HCT116 (cell line): Measurements from ENCODE around the gene PFKFB3. TPM values are rescaled to one million over a fixed set of nuclear protein-coding genes. Genes with fewer than 3 reads are reported as not detected.

Experiments
- ATAC-seq: fragments of 200-7000 bp; cut with Tn5 transposase; 2 replicates; pipeline ENCODE4 v1.9.1; 2020; ENCODE audit warnings: mild to moderate bottlenecking, moderate library complexity
- BruUV-seq: library from RNA; stranded (reverse); fragments of 400-500 nt; replicated peaks from 2 replicates; lab custom pipeline; 2021; lab: Mats Ljungman, UMichigan
- CTCF ChIA-PET: fragments of 300-600 bp; sonication (Branson Sonifier 250); formaldehyde crosslinking; loops from one replicate; lab custom pipeline; 2021; ENCODE audit warnings: antibody characterized with exemption; lab: Charles Lee
- POLR2A ChIA-PET: fragments of 300-600, 350-600 bp; sonication (Branson Sonifier 250); formaldehyde crosslinking; loops from one replicate; lab custom pipeline; 2021; ENCODE audit warnings: antibody characterized with exemption; lab: Charles Lee
- RAD21 ChIA-PET, 2 experiments: fragments of 300-600 bp; sonication (Branson Sonifier 250); formaldehyde crosslinking; loops; one replicate each; lab custom pipeline; 2023; ENCODE audit warnings: low total read pairs in 2 of 2; ENCODE audit not compliant: uncharacterized antibody in 2 of 2, unreplicated experiment in 2 of 2, low non-redundant PET in 1 of 2; lab: Charles Lee
- DNase-seq: peaks from one replicate; pipeline ENCODE4 v3.0.0-alpha.2; 2010; ENCODE audit warnings: low read depth, low spot score
- H2AFZ ChIP-seq: fragments of 200-600 bp; shearing (Covaris generic), sonication (generic); 2 replicates; pipeline ENCODE4 v1.6.1; 2017; ENCODE audit warnings: low read depth, mixed run types, mixed read lengths, antibody characterized with exemption, low read length; ENCODE audit not compliant: poor library complexity, severe bottlenecking
- H3K27ac ChIP-seq: 2 replicates; pipeline ENCODE4 v1.5.1; 2012; ENCODE audit warnings: low read depth, low read length
- H3K27me3 ChIP-seq: fragments of 200-600 bp; sonication (generic); 2 replicates; pipeline ENCODE4 v1.6.1; 2016; ENCODE audit warnings: mixed run types, low read length, mixed read lengths; ENCODE audit not compliant: insufficient read depth
- H3K36me3 ChIP-seq, 2 experiments: fragments of 200-500 bp in 1 of 2; fragments of 200-600 bp in 1 of 2; sonication (Bioruptor generic) in 1 of 2; sonication (generic) in 1 of 2; 2 replicates each; pipeline versions ENCODE4 v1.5.1 to v1.6.1; 2014 to 2016; ENCODE audit warnings: low read length in 2 of 2, inconsistent platforms in 1 of 2, mixed read lengths in 1 of 2, mixed run types in 1 of 2; ENCODE audit not compliant: insufficient read depth in 2 of 2, control insufficient read depth in 1 of 2
- H3K4me1 ChIP-seq, 2 experiments: fragments of 200-600 bp in 1 of 2; sonication (generic) in 1 of 2; 2 replicates each; pipeline versions ENCODE4 v1.5.1 to v1.6.1; 2012 to 2017; ENCODE audit warnings: low read length in 2 of 2, inconsistent platforms in 1 of 2, mild to moderate bottlenecking in 1 of 2, mixed read lengths in 1 of 2, mixed run types in 1 of 2, moderate library complexity in 1 of 2; ENCODE audit not compliant: insufficient read depth in 2 of 2, control insufficient read depth in 1 of 2
- H3K4me2 ChIP-seq: fragments of 200-600 bp; sonication (generic); 2 replicates; pipeline ENCODE4 v1.6.1; 2017; ENCODE audit warnings: mixed run types, low read length, mixed read lengths
- H3K4me3 ChIP-seq, 2 experiments: fragments of 200-600 bp in 1 of 2; sonication (generic) in 1 of 2; replicated peaks in 1 of 2; 2 replicates each; pipeline ENCODE4 v1.5.1; 2011 to 2016; ENCODE audit warnings: low read length in 2 of 2, control low read depth in 1 of 2, low read depth in 1 of 2, mild to moderate bottlenecking in 1 of 2, mixed read lengths in 1 of 2, mixed run types in 1 of 2
- H3K79me2 ChIP-seq: fragments of 200-600 bp; sonication (generic); 2 replicates; pipeline ENCODE4 v1.6.1; 2017; ENCODE audit warnings: mild to moderate bottlenecking, mixed run types, low read length, moderate library complexity, mixed read lengths; ENCODE audit not compliant: insufficient read depth
- H3K9ac ChIP-seq: fragments of 200-600 bp; sonication (generic); 2 replicates; pipeline ENCODE4 v1.6.1; 2016; ENCODE audit warnings: low read length, mixed read lengths
- H3K9me2 ChIP-seq: fragments of 200-600 bp; sonication (generic), shearing (Covaris generic); 2 replicates; pipeline ENCODE4 v1.6.1; 2017; ENCODE audit warnings: mixed run types, mild to moderate bottlenecking, moderate library complexity; ENCODE audit not compliant: insufficient read depth
- H3K9me3 ChIP-seq, 2 experiments: fragments of 200-500 bp in 1 of 2; fragments of 200-600 bp in 1 of 2; sonication (Bioruptor generic) in 1 of 2; sonication (generic) in 1 of 2; 2 replicates each; pipeline ENCODE4 v1.6.1; 2014 to 2017; ENCODE audit warnings: low read length in 2 of 2, mixed read lengths in 2 of 2, inconsistent platforms in 1 of 2, low read depth in 1 of 2, mild to moderate bottlenecking in 1 of 2, mixed run types in 1 of 2, moderate library complexity in 1 of 2; ENCODE audit not compliant: control insufficient read depth in 1 of 2, insufficient read depth in 1 of 2
- H4K20me1 ChIP-seq: fragments of 200-600 bp; sonication (generic), shearing (Covaris generic); 2 replicates; pipeline ENCODE4 v1.6.1; 2017; ENCODE audit warnings: mixed run types, mild to moderate bottlenecking, moderate library complexity; ENCODE audit not compliant: insufficient read depth
- CBX3 ChIP-seq: IDR thresholded peaks from 2 replicates; pipeline ENCODE4 v1.6.1; 2012; ENCODE audit warnings: low read depth
- CEBPB ChIP-seq: IDR thresholded peaks from 2 replicates; pipeline ENCODE4 v1.6.1; 2012; ENCODE audit warnings: low read depth
- EGR1 ChIP-seq: IDR thresholded peaks from 2 replicates; pipeline ENCODE4 v1.6.1; 2012; ENCODE audit warnings: low read depth
- ELF1 ChIP-seq: IDR thresholded peaks from 2 replicates; pipeline ENCODE4 v1.6.1; 2012; ENCODE audit warnings: low read depth, borderline replicate concordance
- EZH2phosphoT487 ChIP-seq: fragments of 200-600 bp; IDR thresholded peaks from 2 replicates; pipeline ENCODE4 v1.6.1; 2018; ENCODE audit warnings: antibody characterized with exemption, borderline replicate concordance
- FOSL1 ChIP-seq: IDR thresholded peaks from 2 replicates; pipeline ENCODE4 v1.6.1; 2012; ENCODE audit warnings: low read depth
- JUND ChIP-seq: IDR thresholded peaks from 2 replicates; pipeline ENCODE4 v1.6.1; 2012
- POLR2AphosphoS5 ChIP-seq: IDR thresholded peaks from 2 replicates; pipeline ENCODE4 v1.6.1; 2011; ENCODE audit warnings: mild to moderate bottlenecking, low read depth, low read length, moderate library complexity
- RAD21 ChIP-seq: IDR thresholded peaks from 2 replicates; pipeline ENCODE4 v1.6.1; 2012; ENCODE audit warnings: low read depth, mild to moderate bottlenecking
- REST ChIP-seq: IDR thresholded peaks from 2 replicates; pipeline ENCODE4 v1.6.1; 2012; ENCODE audit warnings: low read depth
- SIN3A ChIP-seq: IDR thresholded peaks from 2 replicates; pipeline ENCODE4 v1.6.1; 2012; ENCODE audit warnings: low read depth
- SP1 ChIP-seq: IDR thresholded peaks from 2 replicates; pipeline ENCODE4 v1.6.1; 2012; ENCODE audit warnings: low read depth
- SRF ChIP-seq: IDR thresholded peaks from 2 replicates; pipeline ENCODE4 v1.6.1; 2012; ENCODE audit warnings: low read depth
- YY1 ChIP-seq: IDR thresholded peaks from 2 replicates; pipeline ENCODE4 v1.6.1; 2011; ENCODE audit warnings: low read length, low read depth, moderate library complexity, mild to moderate bottlenecking; ENCODE audit not compliant: insufficient replicate concordance; ENCODE audit errors: extremely low read depth
- ZFX ChIP-seq: fragments of 450-650 bp; IDR thresholded peaks from 2 replicates; pipeline ENCODE4 v1.6.1; 2017
- ZNF274 ChIP-seq: fragments of 200-500 bp; sonication (Bioruptor generic); IDR thresholded peaks from 2 replicates; pipeline ENCODE4 v1.6.1; 2014; ENCODE audit warnings: mild to moderate bottlenecking, low read depth, low read length, inconsistent platforms
- intact Hi-C: fragments of 100-400 bp; cut with micrococcal nuclease; formaldehyde crosslinking; loops from 2 replicates; pipeline ENCODE4 v1.10.0; 2022
- total RNA-seq: library from RNA; stranded (reverse); gene quantifications from one replicate; pipeline ENCODE4 v1.2.1, GENCODE V29; 2021; ENCODE audit not compliant: unreplicated experiment
- TF ChIP-seq, protein P1 (sequence below): IDR thresholded peaks from 2 replicates; pipeline ENCODE4 v1.6.1; 2012
- TF ChIP-seq, protein P2 (sequence below): IDR thresholded peaks from 2 replicates; pipeline ENCODE4 v1.6.1; 2012

The PFKFB3 gene
- total RNA-seq, 1 experiment from 2014 or later = 50.8 TPM

DNA sequence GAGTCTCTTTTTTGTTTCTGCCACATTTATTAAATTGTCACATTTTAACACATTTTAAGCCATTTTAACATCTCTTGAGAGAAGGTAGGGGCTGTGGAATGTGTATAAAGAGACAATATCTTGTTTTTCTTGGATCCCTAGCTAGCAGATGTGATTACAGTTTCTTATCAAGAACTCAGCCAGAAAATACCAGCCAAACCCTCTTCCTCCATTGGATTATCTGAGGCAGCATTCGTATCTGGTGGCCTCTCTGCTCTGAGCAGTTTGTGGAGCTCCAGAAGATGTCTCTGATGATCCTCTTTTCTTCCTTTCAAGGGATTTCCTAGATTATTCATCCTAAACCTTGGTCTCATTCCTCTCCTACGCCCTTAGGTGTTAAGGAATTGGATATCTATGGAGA, 35.3 kb upstream of the PFKFB3 start:
- TF ChIP-seq POLR2AphosphoS5 = 0 out of 2 replicates have a peak, but pooled peaks have one; percentile 11
- TF ChIP-seq, protein P1, sequence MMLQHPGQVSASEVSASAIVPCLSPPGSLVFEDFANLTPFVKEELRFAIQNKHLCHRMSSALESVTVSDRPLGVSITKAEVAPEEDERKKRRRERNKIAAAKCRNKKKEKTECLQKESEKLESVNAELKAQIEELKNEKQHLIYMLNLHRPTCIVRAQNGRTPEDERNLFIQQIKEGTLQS = no peak
- POLR2A ChIA-PET = interaction anchor here (0.9 to 1.4 kb wide), 2 partner anchors 9 to 35 kb away, joined by 4 read pairs; partner anchors contain the start of gene PFKFB3
- Histone ChIP-seq H3K9me3 (no peaks in the 10 kb centered on the region), H3K4me2 (no peak overlapping the region), H3K4me1 (peaks cover 12 to 23% of the 10 kb centered on the region in 2 experiments; a peak in 3 of 4 replicates), H2AFZ (no peak overlapping the region), H3K9ac (no peak overlapping the region), H3K27me3 (no peaks in the 10 kb centered on the region), H4K20me1 (peaks cover 16% of the 10 kb centered on the region; the same call in 1 of the 2 replicates), H3K36me3 (peaks cover 0 to 14% of the 10 kb centered on the region in 2 experiments; a peak in 1 of 4 replicates), H3K79me2 (peaks cover 93% of the 10 kb centered on the region), H3K9me2 (no peaks in the 10 kb centered on the region), H3K4me3 (no peak overlapping the region), H3K27ac (no peak overlapping the region)
- RAD21 ChIA-PET = no interaction called here
- DNase-seq = no peak
- no TSS peak for BruUV-seq
- no peak for ATAC-seq
- intact Hi-C loops = no loop called here
- CTCF ChIA-PET = no interaction called here

- Histone ChIP-seq H2AFZ (no peak overlapping the region), H3K27ac (no peak overlapping the region), H4K20me1 (peaks cover 16% of the 10 kb centered on the region; the same call in 1 of the 2 replicates), H3K9me2 (no peaks in the 10 kb centered on the region), H3K36me3 (peaks cover 0 to 14% of the 10 kb centered on the region in 2 experiments; a peak in 1 of 4 replicates), H3K27me3 (no peaks in the 10 kb centered on the region), H3K9ac (no peak overlapping the region), H3K9me3 (no peaks in the 10 kb centered on the region), H3K4me3 (no peak overlapping the region), H3K4me1 (peaks cover 5 to 17% of the 10 kb centered on the region in 2 experiments; a peak in 3 of 4 replicates), H3K79me2 (peaks cover 93% of the 10 kb centered on the region), H3K4me2 (no peak overlapping the region)
- ATAC-seq = no peak
- RAD21 ChIA-PET = no interaction called here
- CTCF ChIA-PET = no interaction called here
- intact Hi-C loops = no loop called here
- no TSS peak for BruUV-seq
- TF ChIP-seq, protein P1 = no peak
- TF ChIP-seq RAD21 (no peak), FOSL1 (no peak), EZH2phosphoT487 (no peak), YY1 (no peak), ZNF274 (no peak), JUND (no peak), CBX3 (no peak), REST (no peak), SRF (no peak), ELF1 (no peak), EGR1 (no peak), SIN3A (no peak), POLR2AphosphoS5 (no peak), SP1 (no peak), ZFX (no peak), CEBPB (no peak)
- TF ChIP-seq, protein P2, sequence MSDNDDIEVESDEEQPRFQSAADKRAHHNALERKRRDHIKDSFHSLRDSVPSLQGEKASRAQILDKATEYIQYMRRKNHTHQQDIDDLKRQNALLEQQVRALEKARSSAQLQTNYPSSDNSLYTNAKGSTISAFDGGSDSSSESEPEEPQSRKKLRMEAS = no peak
- POLR2A ChIA-PET = interaction anchor here (0.9 to 1.4 kb wide), 2 partner anchors 8 to 35 kb away, joined by 4 read pairs; partner anchors contain the start of gene PFKFB3
- DNase-seq = no peak
Measured at GRCh38 chr10:6168084-6168483, 34.6 kb upstream of the PFKFB3 start.
